Right renal pelvis (tissue), 4 donors: ENCODE results near the gene ZNF385D. TPM values are rescaled to one million over a fixed set of nuclear protein-coding genes. Genes with fewer than 3 reads are reported as not detected.

ENCODE experiments used
- DNase-seq, 4 donors: peaks; one replicate each; pipeline ENCODE4 v3.0.0-alpha.2; 2013; ENCODE audit warnings: low read depth in 4 of 4, low spot score in 3 of 4, missing footprints in 1 of 4
- polyA plus RNA-seq, 4 donors: library from polyadenylated mRNA; unstranded; fragments of 120-200 nt; gene quantifications; one replicate each; pipeline ENCODE4 v1.2.1, GENCODE V29; 2013; ENCODE audit not compliant: insufficient read length in 4 of 4

ZNF385D gene
- polyA plus RNA-seq, 4 donors, result 12.6 to 20.1 (median 15.4) TPM

DNA sequence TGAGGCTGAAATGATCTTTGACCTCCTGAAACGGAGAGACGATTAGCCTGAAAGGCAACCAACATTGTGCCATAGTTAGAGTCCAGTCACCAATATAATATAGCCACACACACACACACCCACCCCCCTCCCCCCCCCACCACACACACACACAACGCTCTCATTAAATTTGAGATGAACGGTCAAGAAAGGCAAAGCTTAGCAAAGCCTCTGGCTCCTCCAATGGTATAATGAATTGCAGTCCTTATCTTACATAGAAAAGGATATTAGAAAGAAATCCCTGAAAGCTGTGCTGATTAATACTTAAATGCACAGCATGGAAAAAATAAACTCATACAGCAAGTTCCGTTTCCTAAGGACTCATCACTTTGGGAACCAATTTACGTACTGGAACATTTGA is 876 bp upstream of the ZNF385D start:
- DNase-seq, result no peak

- DNase-seq, result no peak
Measured at GRCh38 chr3:21750080-21750696, 822 bp downstream of the ZNF385D start.

DNA sequence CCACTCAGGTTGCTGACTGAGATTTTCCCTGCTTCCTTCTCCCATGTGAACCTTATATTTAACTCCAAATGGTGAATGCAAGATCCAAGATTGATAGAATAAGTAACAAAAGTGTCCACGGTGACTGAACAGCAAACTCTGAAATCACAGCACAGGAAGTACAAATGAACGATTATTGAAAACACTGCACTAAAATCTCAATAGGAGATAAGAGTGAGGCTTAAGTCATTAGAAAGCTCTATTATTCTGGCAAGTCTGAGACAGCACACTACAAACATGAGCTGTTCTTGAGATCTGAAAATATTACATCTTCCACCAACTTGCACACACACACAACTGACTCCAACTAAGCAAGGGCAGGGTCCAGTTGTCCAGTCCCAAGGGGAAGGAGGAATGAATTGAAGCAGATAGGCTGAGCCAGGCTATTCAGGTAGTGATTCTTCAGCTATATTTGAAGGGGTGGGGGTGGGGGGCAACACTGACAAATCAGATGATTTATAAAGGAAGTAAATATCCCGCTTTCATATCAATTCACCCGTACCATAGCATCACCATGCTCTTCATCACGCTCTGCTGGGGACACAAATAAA is 2.9 kb downstream of the ZNF385D start:
- DNase-seq, result no peak

- DNase-seq, result no peak
Measured at GRCh38 chr3:21747376-21747775, 3.6 kb downstream of the ZNF385D start.

DNA sequence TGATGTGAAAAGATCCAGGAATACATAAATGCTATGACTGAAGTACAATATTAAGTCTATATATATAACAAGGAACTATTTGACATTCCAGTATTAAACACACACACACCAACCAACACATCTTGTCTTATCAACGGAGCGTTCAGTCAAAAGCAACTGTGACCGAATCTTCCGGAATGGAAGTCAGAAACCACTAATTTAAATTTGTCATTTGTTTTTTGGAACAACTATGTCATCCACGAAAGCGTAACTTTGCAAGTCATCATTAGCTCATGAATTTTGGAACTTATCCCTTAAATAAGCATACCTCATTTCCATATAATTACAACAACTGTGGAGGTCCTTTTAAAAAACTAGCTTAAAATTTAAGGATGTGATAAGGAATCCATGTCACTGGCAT is 5.0 kb downstream of the ZNF385D start:
- no peak for DNase-seq

DNA sequence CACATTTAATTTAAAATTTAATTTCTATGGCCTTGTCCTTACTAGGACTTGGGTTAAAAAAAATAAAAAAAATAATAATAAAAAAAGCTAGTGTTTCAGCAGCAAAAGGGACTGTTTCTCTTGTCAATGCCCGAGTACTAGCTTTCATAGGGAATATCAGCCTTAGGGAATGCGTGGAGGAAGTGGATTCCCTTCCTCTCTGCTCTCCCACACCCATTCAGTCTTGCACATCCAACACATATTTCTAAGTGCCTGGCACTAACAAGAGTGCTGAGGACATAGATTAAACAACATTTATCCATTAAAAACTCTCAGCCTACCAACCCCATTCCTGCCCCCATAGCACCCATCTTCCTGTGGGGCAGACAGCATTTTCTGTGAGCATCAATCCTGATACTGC is 6.2 kb downstream of the ZNF385D start:
- no peak for DNase-seq

- DNase-seq, result no peak
Measured at GRCh38 chr3:21738935-21739702, 11.9 kb downstream of the ZNF385D start.

- no peak for DNase-seq
Measured at GRCh38 chr3:21738283-21738682, 12.7 kb downstream of the ZNF385D start.

DNA sequence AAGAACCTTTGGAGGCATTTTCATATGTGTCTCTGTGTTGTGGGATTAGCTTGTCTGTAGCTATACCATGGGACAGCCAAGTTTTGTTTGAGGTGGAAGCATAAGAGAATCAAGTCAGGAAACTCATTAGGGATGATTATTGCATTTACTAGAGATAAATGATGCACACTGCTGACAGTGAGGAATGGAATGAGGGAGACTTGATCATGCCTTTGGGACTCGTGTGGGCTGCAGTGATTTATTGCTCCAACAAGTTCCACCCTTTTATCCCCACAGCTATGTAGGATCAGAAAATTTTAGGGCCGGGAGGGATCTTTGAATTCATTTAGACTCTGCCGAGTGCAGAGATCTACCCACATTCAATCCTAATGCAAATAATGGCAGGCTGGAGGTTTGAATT is 16.3 kb downstream of the ZNF385D start:
- no peak for DNase-seq

- DNase-seq, result no peak
Measured at GRCh38 chr3:21729888-21730459, 21.0 kb downstream of the ZNF385D start.

- DNase-seq, result no peak
Measured at GRCh38 chr3:21729331-21729730, 21.7 kb downstream of the ZNF385D start.

GRCh38 chr3:21722768-21723167 is 28.2 kb downstream of the ZNF385D start:
- DNase-seq, result no peak

DNA sequence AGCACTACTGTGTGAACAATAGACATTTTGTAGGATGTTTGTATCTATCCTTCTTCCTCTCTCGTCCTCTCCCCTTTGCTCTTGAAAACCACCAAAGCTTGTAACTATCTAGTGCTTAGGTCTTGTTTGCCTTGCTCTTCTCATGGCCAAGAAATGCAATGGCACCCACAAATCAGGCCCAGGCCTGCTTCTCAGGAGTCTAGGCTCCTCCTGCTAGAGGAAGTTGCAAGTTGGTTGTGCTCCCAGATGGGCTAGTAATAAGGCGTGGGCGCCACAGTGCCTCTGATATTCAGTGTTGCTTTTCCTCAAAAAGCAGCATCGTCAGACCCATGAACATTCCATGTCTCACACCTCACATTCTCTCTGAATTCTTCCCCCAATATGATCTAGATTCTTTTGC is 28.7 kb downstream of the ZNF385D start:
- DNase-seq, result no peak

- DNase-seq, result no peak
Measured at GRCh38 chr3:21718943-21719591, 31.9 kb downstream of the ZNF385D start.

DNA sequence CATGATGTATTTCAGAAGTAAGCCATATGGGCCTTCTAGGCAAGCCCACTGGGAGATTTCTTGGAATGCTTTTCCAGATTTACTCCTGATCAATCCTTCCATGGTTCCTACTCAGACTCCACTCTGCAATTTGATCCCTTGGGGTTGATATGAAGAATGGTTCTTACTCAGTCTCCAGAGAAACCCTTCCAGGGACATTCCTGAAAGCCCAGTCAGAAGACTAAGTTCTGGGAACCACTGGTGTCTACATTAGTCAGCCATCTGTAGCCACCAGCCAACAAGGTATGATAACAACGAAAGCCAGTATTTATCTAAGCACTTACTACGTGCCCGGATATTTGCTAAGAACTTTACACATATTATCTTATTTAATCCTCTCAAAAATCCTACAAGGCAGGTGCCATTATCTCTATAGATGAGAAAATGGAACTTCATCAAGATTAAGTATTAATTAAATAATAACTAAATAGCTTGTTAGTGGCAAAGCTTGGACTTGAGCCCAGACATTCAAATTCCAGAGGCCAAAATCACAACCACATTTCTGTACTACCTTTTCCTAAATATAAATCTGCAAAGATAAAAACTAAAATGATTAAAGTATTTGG is 32.7 kb downstream of the ZNF385D start:
- DNase-seq, result no peak

DNA sequence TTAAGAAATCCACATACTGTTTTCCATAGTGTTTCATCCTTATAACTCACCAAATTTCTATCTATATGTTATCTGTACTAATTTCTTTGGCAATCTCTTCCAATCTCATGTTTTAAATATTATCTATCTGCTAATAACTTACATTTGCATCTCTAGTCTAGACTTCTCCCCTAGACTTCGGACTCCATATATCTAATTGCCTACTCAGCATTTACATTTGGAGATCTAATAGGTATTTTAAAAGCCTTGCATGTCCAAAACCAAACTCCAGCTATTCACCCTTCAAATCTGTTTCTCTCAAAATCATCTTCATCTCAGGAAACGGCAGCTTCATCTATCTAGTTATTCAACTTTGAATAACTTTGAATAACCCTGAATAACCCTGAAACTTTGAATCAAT is 35.3 kb downstream of the ZNF385D start:
- no peak for DNase-seq

DNA sequence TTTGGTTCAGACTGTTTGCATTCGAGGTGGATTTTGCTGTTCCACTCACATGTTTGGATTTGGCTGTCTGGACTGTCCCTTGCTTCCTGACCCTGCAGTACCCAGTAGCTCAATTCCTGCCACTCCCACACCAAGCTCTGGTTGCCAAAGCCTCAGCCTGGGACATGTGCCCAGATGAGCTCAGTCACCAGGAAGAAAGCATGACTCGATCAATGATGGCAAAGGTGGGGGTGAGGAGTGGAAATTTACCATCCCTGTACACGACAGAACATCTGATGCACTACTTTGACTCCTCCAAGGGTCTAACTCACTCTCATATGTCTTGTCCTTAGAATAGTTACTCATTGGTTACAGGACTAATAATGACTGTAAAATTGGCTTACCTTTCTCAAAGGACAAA is 45.2 kb downstream of the ZNF385D start:
- no peak for DNase-seq

- no peak for DNase-seq
Measured at GRCh38 chr3:21704796-21705195, 46.2 kb downstream of the ZNF385D start.

DNA sequence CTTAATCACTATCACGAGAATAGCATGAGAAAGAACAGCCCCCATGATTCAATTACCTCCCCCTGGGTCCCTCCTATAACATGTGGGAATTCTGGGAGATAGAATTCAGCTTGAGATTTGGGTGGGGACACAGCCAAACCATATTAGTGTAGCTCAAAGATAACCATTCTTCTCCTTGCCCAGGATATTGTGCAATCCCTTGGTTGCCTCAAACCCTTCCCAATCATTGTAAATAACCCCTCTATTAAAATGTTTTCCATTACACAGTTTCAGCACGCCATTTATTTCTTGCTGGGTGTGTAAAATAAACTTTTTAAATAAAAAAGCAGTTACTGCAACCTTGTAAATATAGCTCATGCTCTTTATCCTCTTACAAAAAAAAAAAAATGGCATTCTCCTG is 47.7 kb downstream of the ZNF385D start:
- no peak for DNase-seq

DNA sequence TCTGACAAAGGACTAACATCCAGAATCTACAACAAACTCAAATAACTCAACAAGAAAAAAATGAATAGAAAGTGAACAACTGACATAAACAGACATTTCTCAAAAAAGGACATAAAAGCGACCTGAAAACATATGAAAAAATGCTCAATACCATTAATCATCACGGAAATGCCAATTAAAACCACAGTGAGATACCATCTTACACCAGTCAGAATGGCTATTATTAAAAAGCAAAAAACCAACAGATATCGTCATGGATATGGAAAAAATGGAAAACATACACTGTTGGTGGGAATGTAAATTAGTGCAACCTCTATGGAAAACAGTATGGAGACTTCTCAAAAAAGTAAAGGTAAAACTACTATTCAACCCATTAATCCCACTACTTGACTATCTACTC is 53.3 kb downstream of the ZNF385D start:
- no peak for DNase-seq

DNA sequence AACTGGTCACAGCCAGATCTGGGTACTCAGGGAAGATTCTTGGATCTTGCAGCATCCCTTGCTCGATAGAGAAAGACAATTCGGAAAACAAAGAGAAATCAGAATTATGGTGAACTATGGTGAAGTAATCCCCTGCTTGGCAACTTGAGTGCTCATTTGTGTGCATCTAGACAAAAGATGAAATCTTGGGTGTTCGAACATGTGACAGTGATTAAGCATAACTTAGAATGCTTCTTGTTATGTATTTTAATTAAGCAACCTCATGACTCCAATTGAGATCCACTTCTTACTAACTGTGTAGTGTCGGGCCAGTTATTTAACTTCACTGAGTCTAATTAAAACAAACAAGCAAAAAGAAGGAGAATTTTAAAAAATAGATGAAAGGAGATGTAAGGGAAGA is 56.5 kb downstream of the ZNF385D start:
- no peak for DNase-seq
